MM.1S (cell line): ENCODE results near the gene MAGEB18.

ENCODE experiments used
- EZH2 ChIP-seq: fragments of 300-600 bp; sonication (generic); optimal IDR thresholded peaks from 2 replicates; pipeline ENCODE3; 2017; ENCODE audit warnings: low read depth, mild to moderate bottlenecking, antibody characterized with exemption, low read length, mixed read lengths
- TF ChIP-seq, protein P1 (sequence below): fragments of 300-600 bp; sonication (generic); IDR thresholded peaks from 2 replicates; pipeline ENCODE4 v1.5.1; 2016; ENCODE audit warnings: antibody characterized with exemption, low read length, mixed read lengths

DNA sequence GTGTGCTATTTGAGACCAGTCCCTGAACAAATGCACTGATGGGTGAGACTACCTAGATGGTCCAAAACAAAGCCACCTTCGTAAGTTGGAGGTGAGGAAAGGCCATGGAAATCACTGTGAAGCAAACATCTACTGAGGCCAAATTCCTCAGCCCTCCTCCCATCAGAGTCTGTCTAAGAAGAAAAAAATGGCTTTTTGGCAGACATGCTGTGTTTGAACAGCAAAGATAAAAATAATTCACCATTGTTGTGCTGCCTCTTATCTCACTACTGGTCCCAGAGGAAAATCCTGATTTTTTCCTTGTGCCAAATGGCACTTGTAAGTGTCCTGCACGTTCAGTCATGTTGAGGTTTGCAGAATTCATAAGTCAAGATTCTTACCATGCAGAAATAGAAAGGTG lies 7.9 kb downstream of the MAGEB18 start:
- TF ChIP-seq, protein P1, sequence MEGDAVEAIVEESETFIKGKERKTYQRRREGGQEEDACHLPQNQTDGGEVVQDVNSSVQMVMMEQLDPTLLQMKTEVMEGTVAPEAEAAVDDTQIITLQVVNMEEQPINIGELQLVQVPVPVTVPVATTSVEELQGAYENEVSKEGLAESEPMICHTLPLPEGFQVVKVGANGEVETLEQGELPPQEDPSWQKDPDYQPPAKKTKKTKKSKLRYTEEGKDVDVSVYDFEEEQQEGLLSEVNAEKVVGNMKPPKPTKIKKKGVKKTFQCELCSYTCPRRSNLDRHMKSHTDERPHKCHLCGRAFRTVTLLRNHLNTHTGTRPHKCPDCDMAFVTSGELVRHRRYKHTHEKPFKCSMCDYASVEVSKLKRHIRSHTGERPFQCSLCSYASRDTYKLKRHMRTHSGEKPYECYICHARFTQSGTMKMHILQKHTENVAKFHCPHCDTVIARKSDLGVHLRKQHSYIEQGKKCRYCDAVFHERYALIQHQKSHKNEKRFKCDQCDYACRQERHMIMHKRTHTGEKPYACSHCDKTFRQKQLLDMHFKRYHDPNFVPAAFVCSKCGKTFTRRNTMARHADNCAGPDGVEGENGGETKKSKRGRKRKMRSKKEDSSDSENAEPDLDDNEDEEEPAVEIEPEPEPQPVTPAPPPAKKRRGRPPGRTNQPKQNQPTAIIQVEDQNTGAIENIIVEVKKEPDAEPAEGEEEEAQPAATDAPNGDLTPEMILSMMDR: no peak
- TF ChIP-seq EZH2: no peak
